HG03025 (cell line): ENCODE measurements around the gene NINJ2.
"Not testable (repeated sequence)": the region's sequence is repeated elsewhere in the genome, so short reads cannot be mapped to it uniquely, and the experiment has no call there.

Experiments used
- ATAC-seq: cut with Tn5 transposase; IDR thresholded peaks from one replicate; pipeline ENCODE4 v1.9.1; 2021; ENCODE audit warnings: mild to moderate bottlenecking, moderate library complexity; ENCODE audit not compliant: unreplicated experiment, low FRiP score

NINJ2 gene, protein sequence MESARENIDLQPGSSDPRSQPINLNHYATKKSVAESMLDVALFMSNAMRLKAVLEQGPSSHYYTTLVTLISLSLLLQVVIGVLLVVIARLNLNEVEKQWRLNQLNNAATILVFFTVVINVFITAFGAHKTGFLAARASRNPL

DNA sequence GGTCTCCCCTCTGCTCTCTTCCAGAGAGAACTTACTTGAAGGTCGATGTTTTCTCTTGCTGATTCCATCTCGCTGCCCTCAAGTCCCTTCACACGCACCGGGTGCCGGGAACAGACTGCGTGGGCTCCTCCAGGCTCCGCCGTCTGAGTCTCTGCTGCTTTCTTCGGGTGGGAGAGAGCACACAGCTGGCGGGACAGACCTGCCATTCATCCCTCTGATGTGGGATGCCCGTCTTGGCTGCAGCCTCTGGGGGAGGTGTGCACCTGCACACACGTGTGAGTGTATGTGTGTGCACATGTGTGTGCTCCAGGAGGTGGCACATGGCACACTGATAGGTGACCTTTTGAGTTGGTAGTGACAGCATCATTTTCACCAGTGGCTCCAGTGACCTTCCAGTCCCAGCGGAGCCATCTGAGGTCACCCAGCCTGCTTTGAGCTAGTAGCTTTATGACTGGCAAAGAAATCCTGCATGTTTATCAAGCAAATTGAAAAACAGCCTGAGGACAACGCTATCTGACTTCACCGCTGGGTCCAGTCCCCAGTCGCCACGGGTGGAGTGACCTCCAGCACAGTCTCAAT lies at the start of gene NINJ2:
TSS of gene NINJ2 (minus strand) at position 153 of the 579 bp plus-strand sequence. CDS start at position 68, 85 bp downstream.
- ATAC-seq = no peak

DNA sequence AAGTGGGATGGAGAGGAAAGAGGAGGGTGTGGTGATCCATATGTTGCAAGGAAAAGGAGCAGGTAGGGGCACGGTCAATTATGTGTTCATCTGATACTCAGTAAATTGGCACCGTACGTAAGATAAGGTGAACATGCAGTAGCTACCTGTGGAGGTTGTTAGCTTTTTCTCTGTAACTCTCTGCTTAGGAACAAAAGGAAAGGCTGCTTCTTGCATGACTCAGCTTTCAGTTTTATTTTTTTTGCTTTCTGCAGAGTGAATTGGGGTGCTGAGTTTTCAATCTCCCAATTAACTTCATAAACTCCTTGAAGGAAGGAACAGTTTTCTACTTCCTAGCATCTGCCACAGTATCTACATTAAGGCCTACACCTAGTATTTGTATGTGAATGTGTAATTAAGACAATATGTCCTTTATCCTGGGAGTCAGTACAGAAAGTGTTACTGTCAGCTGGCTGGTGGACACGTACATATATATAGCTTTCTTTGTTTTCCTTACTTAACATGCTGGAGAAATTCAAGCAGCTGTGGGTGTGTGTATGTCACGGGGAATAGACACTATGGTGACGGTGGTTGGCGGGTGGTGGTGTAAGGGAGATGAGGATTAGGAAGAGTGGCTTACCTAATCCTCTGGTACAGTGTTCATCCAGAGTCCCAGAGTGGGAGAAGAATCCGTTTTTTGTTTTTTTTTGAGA lies 49.1 kb upstream of the NINJ2 start:
- ATAC-seq = no peak

DNA sequence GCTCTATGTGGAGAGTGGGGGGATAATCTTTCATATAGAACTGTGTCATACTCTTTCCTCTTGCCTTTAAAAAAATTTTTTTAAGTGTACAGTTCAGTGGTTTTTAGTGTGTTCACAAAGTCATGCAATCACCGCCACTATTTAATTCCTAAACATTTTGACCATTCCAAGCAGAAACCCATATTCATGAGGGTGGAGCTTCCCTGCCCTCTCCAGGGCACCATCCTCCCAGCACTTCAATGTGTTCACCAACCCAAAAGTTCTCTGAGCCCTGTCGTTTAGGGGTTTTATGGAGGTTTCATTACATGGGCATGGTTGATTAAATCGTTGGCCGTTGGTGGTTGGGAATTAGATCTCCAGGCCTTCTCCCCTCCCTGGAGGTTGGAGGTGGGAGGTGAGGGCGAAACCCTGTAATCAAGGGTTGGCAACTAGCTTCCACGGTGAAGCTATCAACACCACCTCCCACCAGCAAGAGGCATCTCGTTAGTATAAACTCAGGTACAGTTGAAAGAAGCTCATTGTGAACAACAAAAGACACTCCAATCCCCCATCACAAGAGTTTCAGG lies 46.3 kb upstream of the NINJ2 start:
- ATAC-seq = no peak

DNA sequence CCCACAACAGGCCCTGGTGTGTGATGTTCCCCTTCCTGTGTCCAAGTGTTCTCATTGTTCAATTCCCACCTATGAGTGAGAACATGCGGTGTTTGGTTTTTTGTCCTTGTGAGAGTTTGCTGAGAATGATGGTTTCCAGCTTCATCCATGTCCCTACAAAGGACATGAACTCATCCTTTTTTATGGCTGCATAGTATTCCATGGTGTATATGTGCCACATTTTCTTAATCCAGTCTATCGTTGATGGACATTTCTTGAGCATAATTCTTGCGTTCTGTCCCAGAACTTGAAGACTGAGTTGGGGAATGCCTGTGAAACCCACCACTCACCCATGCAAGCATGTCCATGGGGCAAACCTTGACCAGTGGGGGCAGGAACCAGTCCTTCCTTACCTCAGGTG lies 44.8 kb upstream of the NINJ2 start:
- ATAC-seq = not testable (repeated sequence)

DNA sequence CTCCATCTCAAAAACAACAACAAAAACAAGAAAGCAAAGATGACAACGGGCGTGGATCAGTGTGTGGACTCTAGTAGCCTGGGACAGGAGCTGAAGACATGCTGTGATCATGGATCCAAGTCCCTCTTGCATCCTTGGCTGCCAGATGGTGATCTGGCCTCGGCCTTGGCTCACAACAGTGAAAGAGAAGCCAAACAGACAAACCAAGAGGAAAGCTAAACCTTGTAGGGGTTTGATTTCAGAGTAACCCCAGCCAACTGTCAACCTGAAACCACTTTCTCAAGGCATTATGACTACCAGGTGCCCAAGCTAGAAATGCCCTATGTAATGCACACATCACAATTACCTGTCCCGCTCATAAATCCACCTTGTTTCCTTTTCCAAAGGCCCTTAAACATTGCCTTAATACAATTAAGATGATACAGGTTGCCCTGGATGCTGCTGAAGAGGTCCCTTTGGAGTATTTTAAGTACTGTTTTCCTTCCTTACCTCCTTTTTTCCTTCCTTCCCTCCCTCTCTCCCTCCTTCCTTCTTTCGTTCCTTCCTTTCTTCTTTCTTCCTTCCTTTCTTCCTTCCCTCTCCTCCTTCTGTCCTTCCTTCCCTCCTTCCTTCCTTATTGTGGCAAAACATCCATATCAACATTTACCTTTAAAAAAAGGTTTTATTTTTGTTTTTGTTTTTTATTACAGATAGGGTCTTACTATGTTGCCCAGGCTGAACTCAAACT lies 41.4 kb upstream of the NINJ2 start:
- no peak for ATAC-seq

DNA sequence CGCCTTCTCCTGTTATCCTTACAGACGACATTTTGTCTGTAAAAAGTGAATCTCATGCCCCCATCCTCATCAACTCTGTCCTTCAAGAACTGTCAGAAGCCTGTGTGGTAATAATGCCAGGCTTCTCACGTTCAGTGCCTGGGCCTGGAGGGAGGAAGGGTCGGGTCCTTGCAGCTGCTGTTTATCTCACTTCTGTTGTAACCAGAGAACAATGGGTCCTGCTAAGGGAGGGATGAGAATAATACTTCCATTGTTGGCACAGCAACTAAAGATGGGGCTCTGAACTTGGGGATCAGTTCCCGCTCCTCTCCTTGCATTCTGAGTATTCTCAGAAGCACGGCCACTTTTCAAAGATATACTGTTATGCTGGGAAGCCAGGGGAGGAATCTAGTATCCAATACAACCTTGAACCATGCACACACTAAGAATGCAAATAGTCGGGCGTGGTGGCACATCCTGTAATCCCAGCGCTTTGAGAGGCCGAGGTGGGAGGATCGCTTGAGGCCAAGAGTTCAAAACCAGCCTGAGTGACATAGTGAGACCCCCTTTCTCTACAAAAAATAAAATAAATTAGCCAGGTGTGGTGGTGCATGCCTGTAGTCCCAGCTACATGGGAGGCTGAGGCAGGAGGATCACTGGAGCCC lies 38.8 kb upstream of the NINJ2 start:
- ATAC-seq = no peak

DNA sequence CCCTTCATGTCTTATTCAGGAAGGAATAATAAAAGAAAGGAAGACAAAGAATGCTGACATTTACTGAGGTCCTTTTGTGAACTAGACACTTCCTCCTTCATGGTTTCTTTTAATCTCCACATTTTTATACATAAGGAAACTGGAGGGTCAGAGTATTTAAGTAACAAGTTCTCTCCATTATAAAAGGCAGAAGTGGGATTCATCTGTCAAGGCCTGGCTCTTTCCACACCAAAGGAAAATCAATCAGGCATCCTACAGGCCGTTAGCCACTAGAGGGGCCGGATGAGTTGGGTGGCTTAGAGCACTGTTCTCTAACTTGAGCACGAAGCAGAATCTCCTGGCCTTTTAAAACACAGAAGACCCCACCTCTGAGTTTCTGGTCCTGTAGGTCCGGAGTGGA lies 36.8 kb upstream of the NINJ2 start:
- no peak for ATAC-seq

DNA sequence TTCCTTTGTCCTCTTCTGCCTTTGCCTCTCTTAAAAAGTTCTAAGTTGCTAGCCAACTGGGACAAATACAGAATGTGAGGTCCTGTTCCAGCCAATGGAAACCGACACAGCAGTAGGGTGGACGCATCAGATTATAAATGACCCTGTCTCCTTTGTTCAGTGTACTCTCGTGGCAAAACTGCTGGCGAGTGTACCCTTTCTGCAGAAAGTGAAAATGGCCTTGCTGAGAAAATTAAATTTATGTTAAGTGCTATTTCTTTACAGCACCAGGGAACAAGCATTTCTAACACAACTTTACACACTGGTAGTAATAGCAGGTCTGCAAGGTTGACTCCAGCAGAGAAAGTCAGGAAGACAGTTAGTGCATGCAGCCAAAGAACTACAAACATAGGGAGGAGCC lies 35.0 kb upstream of the NINJ2 start:
- not testable (repeated sequence) for ATAC-seq

DNA sequence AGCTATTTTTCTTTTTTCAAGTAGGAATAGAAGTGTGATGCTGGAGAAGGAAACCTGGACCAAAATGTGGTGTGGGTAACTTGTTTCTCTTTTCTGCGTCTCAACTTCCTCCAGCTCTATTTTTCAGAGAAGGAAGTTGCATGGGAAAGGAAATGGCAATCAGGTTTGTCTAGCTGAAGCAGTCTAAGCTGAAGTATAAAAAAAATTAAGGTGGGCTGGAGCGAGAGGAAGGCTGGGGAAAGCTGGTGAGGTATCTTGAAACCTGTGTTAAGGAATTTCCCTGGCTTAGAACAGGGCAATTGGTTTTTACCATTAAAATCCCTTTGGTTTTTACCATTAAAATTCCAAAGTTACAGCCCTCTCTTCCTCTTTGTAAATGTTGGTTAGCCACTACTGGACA lies 34.2 kb upstream of the NINJ2 start:
- ATAC-seq = no peak

DNA sequence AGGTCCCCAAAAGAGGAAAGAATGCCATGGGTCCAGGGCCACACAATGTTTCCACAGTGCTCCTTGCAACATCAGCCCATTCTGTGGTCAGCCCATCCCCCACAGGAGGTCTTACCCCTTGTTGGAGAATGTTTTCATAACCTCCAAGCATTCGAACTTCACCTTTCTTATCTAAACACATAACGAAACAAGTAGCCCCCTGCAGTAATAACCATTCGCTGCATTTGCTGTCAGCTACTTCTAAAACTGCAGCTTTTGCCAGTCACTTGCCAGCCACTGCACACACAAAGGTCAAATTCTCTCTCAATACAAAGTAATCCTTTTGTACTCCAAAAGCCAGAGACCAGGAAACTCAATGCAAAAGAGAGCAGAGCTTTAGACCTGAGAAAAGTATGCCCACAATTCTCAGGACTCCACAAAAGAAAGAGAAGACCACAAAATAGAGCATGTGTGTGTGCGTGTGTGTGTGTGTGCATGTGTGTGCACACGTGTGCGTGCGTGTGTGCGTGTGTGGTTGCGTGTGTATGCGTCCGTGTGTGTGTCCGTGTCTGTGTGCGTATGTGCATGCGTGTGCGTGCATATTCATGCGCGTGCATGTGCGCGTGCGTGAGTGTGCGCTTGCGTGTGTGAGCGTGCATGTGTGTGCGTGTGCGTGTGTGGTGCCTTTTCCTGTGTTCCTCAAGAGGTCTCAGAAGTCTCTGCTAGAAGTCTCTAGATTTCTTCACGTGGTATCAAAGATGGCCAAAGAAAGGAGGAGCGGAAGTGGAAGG lies 31.7 kb upstream of the NINJ2 start:
- no peak for ATAC-seq

DNA sequence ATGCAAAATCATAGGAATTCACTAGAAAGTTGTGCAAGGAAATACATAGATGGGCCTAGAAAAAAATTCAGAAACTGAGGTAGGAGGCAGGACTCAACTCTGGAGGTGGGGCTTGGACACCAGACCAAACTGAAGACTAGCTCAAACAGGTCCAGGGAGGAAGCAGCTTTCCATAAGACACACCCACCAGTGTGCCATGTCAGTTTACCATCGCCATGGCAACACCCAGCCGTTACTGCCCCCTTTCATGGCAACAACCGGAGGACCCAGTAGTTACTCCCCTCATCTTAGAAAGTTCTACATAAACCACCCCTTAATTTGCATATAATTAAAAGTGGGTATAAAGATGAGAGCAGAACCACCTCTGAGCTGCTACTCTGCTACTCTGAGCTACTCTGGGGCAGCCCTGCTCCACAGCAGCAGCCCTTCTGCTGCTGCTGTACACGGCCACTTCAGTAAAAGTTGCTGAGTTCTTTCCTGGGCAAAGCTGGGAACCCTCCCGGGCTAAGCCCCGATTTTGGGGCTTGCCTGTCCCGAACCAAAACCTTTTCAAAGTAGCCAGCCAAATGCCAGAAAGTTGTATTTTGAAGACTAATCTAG lies 30.8 kb upstream of the NINJ2 start:
- no peak for ATAC-seq

DNA sequence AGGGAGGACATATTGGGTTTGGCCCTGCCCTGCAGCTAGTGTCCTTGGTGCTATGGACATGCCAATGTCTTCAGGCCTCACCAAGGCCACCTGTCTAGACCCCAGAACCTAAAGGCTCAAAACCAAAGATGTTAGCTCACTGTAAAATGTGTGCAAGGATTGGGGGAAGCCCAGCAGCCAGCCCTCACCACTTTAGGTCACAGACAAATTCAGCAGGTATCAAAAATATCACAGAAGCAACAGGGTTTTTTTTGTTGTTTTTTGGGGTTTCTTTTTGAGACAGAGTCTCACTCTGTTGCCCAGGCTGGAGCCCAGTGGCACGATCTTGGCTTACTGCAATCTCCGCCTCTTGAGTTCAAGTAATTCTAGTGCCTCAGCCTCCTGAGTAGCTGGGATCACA lies 29.0 kb upstream of the NINJ2 start:
- no peak for ATAC-seq

DNA sequence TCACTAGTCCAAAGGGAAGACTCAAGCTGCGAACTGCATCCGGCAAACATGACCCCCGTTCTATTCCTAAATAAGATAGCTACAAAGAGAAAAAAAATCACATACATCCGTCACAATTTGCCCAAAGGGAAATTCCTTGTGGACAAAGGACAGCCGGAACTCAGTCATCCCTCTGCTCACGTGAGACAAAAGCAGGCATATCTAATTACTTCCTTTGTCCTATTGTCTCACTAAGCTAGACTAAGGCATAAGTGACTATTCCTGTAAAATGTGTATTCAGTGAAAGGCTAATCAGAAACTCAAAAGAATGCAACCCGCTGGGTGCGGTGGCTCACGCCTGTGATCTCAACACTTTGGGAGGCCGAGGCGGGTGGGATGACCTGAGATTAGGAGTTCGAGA lies 27.2 kb upstream of the NINJ2 start:
- no peak for ATAC-seq

DNA sequence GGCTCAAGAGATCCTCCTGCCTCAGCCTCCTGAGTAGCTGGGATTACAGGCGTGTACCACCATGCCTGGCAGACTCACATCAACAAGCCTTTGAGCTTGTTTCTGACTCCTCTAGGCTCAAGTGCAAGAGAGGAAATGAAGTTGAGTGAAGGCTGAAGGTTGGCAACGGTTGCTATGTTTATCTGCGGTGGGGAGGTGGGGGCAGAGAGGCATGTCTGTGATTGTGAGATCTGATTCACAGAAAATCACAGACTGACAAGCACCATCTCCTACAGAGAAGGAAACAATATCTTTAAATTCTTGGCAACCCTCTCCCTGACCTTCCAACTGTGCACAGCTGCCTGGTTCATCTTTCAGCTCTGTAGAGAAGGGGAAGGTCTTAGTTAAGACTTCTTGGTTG lies 22.1 kb upstream of the NINJ2 start:
- no peak for ATAC-seq

DNA sequence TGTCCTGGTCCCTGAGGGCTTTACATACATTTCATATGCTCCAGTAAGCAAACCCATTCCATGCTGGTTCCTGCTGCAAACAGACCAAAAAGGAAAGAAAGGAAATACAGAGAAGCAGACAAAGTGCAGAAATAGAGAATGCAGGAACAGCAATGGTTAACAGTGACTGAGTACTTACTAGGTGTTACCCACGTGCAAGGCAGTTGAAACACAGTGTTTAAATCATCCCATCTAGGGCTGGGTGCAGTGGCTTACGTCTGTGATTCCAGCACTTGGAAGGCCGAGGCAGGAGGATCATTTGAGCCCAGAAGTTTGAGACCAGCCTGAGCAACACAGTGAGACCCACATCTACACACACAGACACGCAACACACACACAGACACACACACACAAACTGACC lies 21.2 kb upstream of the NINJ2 start:
- ATAC-seq = no peak

DNA sequence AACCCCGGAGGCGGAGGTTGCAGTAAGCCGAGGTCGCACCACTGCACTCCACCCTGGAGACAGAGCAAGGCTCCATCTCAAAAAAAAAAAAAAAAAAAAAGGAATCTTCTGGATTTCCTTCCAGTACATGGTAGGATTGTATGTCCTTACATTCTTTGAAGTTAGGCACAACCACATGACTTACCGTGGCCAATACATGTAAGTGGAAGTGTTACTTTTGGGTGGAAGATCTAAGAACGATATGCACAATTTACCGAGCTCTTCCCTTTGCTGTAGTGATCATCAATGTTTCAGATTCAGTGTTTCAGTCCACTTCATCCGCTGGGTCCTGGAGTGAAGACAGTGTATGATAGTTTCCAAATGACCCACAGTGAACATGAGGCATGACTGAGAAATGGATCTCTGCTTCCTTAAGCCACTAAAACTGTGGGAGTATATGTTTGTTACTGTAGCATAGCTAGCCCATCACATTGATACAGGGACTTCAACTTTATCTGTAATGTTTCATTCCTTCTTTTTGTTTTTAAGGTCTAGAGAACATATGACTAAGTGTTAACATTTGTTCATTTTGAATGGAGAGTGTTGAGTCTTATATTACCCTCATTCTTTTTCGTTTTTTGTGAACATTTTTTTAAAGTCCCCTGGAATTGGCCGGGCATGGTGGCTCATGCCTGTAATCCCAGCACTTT lies 18.5 kb upstream of the NINJ2 start:
- no peak for ATAC-seq

DNA sequence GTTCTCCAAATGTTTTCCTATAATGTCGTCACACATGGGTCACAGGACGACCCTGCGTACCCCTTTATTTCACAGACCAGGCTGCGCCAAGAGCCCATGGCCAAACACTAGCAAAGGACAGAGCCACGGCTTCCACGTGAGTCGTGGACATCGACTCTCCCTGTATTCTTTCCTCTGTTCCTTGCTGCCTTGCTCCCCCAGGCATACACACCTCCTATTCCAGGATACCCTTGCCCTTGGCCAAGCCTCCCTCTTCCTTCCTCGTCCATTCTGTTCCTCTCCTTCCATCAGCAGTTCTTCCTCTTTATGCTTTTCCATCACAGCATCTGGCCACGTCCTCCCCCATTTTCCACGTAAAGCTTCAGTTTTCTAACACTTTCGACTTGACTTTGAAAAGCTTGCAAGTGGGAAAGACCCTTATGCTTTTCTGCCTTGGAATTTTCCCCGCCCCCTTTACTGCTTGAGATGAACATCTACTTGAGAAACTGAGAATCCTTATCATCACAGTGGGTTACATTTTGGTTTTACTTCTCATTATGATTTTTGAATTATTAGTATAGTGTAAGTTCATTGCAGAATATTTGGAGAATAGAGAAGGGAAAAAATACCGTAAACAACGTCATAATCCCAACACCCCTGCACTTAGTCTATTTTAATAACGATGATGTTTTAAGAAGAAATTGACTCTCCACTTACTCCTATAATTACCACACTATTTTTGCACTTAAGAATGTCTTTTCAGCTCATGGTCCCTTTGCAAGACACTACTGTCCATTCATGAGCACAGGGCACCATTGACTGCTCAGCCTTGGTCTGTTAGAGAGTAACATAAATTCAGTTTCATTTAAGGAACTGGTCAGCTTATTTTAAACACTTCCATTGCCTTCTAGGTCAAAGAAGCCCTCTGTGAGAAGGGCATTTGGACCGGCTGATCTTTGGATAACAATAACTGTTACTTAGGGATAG lies 15.8 kb upstream of the NINJ2 start:
- ATAC-seq = no peak

DNA sequence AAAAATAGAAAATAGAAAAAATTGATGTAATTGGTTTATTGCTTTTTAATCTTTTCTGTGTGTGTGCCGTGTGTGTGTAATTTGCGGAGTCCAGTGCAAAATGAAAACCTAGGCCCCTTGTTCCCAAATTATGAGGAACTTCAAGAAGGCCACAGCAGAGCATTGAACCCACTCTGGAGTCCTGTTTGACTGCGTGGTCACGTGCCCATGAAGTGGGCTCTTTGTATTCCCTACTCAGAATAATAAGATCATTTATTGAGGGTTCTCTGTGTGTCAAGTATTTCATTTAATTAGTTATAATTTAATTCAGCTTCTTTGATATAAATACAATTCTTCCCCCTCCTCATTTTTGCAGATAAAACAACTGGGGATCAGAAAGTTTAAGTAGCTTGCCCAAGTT lies 12.3 kb upstream of the NINJ2 start:
- no peak for ATAC-seq
